ENCODE data around the gene PRM1.

Gene PRM1, protein sequence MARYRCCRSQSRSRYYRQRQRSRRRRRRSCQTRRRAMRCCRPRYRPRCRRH

DNA sequence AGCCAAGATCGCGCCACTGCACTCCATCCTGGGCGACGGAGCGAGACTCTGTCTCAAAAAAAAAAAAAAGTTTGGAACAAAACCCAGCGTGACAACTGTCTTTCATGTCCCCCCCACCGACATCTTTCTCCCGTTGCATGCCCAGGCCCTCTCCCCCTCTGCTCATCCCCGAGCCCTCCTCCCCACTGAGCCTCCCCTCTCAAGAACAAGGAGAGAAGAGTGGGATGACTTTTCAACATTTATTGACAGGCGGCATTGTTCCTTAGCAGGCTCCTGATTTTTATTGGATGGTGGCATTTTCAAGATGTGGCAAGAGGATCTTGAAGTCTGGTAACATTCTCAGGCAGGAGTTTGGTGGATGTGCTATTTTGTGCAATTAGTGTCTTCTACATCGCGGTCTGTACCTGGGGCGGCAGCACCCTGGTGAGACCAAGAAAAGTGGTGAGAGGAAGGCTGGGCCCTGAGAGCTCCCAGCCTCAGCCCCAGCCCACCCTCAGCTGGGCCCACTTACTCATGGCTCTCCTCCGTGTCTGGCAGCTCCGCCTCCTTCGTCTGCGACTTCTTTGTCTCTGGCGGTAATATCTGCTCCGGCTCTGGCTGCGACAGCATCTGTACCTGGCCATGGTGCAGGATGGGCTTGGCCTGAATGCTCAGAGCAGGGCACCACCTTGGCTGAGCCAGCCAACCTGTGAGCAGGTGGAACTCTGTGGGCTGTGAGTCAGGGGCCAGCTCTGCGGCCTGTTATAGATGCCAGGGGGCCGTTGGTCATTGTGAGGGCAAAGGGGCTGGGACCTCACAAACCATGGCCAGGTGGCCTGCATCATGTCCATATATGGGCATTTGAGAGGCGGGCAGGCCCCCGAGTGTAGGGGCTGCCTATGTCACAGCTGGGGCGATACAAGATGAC is at the start of gene PRM1:
Gene PRM1 (minus strand): TSS at position 715 of the 907 bp plus-strand sequence. CDS start 92 bp downstream, at position 623.
- DNase-seq, result no peak

- DNase-seq, result no peak
These were observed 49.6 kb upstream of the PRM1 start for GRCh38 chr16:11330526-11331237.

DNA sequence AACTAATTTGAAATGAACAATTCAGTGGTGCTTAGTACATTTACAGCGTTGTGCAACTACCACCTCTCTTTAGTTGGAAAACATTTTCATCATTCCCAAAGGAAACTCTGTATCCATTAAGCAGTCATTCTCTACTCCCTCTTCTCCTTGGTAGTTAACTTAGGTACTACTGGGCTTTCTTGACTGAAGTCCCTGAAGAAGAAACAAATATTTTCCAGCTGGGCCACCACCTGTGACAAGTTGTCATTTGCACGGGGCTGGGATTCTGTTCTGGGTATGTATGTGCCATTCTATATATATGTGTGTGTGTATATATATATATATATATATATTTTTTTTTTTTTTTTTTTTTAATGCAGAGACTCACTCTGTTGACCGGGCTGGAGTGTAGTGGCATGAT is 48.8 kb upstream of the PRM1 start:
- no peak for DNase-seq

DNA sequence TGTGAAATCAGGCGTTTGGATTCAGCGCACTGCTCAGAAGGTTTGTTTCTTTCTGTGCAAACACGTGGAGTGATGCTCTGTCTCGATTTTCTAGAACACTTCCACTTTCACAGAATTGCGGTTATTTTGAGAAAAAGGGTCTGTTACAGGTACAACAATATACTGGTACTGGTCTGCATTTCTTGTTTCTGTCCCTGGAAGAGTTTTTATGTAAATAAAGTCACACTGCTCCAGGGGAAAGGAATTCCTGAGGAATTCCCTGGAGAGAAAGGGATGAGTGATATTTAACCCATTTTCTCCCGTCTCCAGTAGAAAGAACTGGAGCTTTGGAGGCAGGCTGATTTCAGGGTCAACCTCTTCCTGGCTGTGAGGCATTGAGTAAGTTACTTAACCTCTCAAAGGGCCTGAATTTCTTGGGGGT is 48.0 kb upstream of the PRM1 start:
- DNase-seq, result no peak

- DNase-seq, result peak; percentile 72
These were observed 47.3 kb upstream of the PRM1 start for GRCh38 chr16:11328172-11329070.

- DNase-seq, result no peak
These were observed 46.4 kb upstream of the PRM1 start for GRCh38 chr16:11327277-11328171.

DNA sequence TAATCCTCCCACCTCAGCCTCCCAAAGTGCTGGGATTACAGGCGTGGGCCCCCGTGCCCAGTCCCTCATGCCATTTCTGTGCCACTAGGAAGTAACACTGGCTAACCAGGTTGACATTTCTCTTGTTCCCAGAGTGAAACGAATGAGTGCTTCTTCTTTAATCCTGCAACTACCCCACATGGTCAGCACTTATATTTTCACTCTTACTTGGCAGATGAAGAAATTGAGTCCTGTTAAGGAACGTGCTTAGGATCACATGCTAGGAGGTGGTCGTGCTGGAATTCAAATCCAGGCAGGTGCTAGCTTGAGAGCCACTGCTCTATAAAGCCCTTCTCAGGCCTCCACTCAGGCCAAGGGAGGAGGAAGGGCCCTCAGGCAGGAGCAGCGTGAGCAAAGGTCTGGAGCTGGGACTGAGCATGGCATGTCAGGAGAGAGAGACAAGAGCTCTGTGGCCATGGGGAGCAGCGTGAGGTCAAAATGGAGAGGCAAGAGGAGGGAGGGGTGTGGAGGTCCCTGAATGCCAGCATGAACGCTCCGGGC is 45.7 kb upstream of the PRM1 start:
- DNase-seq, result no peak

- DNase-seq, result no peak
These were observed 45.1 kb upstream of the PRM1 start for GRCh38 chr16:11326084-11326736.

GRCh38 chr16:11325404-11326083 is 44.4 kb upstream of the PRM1 start:
- no peak for DNase-seq

- DNase-seq, result no peak
These were observed 42.6 kb upstream of the PRM1 start for GRCh38 chr16:11323551-11324336.

- no peak for DNase-seq
These were observed 41.7 kb upstream of the PRM1 start for GRCh38 chr16:11322823-11323222.

GRCh38 chr16:11321662-11322061 is 40.5 kb upstream of the PRM1 start:
- no peak for DNase-seq

DNA sequence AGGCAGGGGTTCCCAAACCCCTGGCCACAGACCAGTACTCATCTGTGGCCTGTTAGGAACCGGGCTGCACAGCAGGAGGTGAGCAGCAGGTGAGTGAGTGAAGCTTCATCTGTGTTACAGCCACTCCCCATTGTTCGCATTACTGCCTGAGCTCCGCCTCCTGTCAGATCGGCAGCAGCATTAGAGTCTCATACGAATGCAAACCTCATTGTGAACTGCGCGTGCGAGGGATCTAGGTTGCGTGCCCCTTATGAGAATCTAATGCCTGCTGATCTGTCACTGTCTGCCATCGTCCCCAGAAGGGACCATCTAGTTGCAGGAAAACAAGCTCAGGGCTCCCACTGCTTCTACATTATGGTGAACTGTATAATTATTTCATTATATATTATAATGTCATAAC is 39.0 kb upstream of the PRM1 start:
- DNase-seq, result no peak

DNA sequence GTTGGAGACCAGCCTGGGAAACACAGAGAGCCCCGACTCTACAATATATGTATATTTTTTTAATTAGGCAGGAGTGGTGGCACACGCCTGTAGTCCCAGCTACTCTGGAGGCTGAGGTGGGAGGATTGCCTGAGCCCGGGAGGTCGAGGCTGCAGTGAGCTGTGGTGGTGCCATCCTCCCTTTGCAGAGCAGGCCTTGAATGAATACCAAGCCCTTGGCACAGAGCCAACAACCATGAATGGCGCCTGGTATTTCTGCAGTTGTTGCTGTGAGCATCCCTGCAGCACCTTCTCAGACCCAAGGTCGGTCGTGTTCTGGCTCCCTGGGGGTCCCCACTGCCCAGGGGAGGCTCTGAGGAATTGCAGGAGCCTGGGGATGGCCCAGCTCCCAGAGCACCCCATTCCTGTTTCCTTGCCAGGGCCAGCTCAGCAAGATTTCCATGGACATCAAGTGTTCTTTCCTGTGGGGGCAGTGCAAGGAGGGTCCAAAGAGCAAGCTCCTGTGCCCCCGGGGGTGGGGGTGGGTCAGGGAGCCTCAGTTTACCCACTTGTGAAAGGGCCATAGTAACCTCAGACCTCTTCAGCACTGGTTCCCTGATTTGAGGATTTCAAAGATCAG is 38.5 kb upstream of the PRM1 start:
- DNase-seq, result peak; percentile 25

GRCh38 chr16:11318817-11319216 is 37.7 kb upstream of the PRM1 start:
- DNase-seq, result no peak

GRCh38 chr16:11316331-11317015 is 35.3 kb upstream of the PRM1 start:
- no peak for DNase-seq

- no peak for DNase-seq
These were observed 34.4 kb upstream of the PRM1 start for GRCh38 chr16:11315510-11315909.

- no peak for DNase-seq
These were observed 33.3 kb upstream of the PRM1 start for GRCh38 chr16:11314309-11314894.

All from CD4-positive, alpha-beta T cell treated with Interleukin-6 for 4 hours (primary cell).